GM18907 (cell line): ENCODE results near the gene NEUROD2.

Experiments used
- ATAC-seq: cut with Tn5 transposase; IDR thresholded peaks from one replicate; pipeline ENCODE4 v1.9.1; 2021; ENCODE audit warnings: mild to moderate bottlenecking, moderate library complexity; ENCODE audit not compliant: unreplicated experiment

The NEUROD2 gene

DNA sequence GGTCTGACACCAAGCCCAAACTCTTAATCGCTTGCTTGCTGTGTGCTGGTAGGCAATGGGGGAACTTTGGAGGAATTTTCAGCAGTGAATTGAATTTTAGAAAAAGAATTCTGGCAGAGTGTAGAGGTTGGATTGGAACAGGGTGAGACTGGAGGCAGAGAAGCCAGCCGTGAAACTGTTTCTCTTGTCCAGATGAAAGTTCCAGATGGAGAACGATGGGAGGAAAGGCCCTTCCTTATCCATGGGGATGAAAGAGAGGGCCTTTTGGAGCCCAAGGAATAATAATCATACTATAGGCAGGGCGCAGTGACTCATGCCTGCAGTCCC, 26.0 kb downstream of the NEUROD2 start:
- ATAC-seq = no peak

GRCh38 chr17:39581071-39581758, 26.5 kb downstream of the NEUROD2 start:
- ATAC-seq = no peak

DNA sequence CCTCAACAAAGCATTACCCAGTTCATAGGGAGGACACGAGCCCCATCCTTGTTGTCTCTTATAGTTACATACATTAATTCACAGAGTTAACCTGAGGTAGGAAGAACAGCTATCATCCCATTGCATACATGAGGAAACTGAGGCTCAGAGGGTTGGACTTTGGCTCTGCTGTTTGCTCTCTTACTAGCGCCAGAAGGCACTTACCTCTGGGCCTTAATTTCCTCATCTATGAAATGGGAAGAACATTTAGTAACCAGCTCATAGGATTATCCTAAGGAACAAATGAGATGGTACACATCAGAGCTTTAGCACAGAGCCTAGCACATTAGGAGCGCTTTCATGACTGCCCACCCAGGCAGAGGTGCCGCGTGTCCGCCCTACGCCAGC, 27.6 kb downstream of the NEUROD2 start:
- no peak for ATAC-seq

DNA sequence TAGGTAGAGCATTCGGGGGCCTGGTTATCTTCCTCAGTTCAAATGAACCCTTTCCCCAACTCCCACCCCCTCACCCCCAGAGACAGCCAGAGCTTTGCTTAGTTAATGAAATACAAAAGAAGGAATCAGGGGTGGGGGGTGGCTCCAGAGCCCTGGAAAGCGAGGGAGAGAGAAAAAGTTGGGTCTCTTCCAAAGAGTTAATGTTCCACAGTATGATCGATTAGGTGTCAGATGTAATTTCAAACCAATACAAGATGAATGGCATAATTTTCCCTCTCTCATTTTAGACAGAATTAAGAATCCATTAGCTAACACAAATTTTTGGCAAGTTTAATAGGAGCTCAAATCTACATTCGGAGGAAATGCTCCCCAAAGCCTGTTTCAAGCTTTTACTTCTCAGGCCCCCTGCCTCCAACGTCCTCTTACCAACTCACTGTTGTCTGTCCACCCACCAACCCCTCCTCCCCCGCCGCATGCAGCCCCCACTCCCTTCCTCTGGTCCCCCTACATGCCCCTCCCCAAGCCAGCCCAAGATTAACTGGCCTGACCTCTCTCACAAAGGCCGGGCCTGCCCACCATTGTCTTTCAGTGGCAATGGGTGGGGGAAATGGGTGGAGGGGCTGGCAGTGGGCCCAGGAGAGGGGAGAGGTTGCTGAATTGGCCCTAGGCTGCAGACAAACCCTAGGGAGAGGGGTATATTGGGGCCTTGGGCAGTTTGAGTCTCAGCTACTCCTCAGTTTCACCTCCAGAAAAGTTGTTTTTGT, 28.2 kb downstream of the NEUROD2 start:
- ATAC-seq = no peak

GRCh38 chr17:39578272-39578671, 29.4 kb downstream of the NEUROD2 start:
- ATAC-seq = no peak

DNA sequence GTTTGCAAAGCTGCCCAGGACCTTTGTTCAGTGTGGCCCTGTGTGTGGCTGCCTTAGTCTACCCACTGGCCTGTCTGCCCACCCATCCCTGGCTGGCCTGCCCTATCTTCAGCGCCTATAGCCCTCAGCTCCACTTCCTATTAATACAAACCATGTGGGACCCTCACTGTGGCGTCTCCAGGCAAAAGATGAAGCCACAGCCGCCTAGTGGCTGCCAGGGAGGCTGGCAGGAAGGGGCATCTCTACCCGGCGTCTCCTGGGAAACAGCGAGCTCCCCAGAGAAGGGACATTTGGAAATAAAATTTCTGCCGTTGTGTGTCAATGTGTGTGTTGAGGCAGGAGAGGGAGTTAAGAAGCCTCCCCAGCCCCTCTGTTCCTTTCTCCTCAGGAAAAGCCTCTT, 31.5 kb downstream of the NEUROD2 start:
- no peak for ATAC-seq

DNA sequence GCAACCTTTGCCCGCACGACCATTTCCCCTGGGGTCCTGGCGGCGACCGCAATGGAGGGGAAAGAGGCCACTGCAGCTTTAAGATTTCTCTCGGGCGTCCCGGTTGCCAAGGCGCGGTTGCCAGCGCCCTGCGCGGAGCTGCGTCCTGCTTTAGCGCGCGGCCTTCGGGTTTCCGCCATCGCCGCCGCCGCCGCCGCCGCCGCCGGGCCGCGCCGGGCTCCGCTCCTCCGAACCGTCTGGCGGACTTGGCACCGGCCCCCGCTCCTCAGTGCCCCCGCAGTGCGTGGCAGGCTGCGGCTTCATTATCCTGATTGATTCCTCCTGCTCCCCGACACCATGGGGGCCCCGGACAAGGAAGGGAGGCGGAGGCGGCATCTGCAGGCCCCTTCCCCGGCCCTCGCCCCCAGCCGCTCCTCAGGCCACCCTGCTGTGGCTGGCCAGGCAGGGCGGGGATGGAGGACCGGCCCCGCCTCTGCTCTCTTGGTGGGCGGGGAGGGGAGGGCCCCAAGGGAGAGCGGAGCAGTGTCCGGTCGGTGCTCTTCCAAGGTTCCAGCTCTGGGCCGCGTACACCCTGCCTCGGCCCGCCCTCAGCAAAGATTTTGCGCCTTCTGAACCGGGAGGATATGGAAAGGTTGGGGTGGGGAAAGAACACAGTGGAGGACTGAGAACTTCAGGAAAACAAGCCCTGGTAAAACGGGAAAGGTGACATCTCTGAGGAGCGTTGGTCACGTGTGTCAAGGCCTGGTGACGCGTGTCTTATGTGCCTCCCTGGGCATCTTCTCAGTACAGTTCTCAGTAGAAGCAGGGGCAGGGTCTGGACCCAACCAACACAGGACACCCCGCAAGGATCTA, 34.0 kb downstream of the NEUROD2 start:
- ATAC-seq = no peak

DNA sequence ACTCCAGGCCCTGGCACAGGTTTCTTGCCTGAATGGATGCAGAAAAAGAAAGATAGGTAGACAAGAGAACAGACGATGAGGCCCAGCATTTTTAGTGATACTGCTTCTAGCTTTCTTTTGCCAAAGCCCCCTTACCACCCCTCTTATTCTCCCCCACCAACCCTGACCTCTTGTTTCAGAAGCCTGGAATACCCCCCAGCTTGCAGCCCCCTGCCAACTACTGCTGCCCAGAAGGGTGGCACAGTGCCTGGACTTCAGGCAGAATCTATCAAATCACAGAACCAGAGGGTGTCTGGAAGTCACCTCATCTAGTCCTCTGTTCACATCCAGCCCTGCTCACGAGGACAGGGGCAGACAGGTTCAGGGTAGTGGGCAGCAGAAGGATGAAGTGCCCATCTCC, 35.6 kb downstream of the NEUROD2 start:
- ATAC-seq = no peak

- ATAC-seq = no peak
Measured at GRCh38 chr17:39569126-39569525, 38.6 kb downstream of the NEUROD2 start.

DNA sequence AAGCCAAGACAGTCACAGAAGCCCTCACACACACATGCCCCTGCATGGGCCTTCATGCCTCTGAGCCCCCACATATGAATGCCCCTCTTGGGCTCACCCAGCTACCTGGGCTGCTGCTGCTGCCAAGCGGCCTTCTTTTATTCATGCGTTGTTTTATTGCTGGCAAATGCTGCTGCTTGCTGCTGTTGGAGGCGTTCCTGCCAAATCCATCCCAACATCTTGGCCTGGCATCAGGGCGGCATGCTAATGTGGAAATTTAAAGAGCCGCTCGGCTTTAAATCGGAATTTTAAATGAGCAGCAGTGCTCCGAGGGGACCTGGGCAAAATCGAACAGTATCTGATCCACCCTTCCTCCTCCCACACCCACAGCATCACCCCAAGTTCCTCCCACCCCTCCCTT, 39.0 kb downstream of the NEUROD2 start:
- no peak for ATAC-seq

DNA sequence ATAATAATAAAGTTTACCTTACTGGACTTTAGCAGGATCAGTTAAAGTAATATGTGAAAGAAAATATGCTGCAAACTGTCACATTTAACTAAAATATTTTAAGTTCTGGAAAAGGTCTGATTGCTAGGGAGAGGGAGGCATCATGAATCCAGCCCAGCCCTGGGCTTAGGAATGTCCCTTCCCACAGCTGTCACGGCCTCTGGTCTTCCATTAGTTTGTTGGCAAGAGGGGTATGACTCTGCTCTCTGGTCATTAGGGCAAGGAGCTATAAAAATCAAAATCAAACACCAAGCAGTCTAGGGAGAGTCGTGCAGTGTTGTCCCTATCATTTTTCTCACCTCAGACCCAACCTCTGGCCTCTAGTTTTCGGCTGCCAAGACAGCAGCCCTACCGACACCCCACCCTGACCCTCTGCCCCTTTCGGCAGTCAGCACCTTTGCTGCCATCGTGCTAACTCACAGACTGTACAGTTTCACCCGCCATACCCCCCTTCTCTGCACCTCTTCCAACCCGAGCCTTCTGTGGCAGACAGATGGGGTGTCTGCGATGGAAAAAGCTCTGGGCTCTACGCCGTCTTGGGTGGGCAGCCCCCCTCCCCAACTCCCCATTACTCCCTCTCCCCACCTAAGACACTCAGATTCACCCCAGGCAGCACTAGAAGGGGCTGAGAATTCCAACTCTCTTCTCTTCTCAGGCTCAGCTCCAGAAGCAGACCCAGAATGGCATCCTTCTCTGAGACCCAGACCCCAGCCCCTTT, 41.4 kb downstream of the NEUROD2 start:
- ATAC-seq = no peak

DNA sequence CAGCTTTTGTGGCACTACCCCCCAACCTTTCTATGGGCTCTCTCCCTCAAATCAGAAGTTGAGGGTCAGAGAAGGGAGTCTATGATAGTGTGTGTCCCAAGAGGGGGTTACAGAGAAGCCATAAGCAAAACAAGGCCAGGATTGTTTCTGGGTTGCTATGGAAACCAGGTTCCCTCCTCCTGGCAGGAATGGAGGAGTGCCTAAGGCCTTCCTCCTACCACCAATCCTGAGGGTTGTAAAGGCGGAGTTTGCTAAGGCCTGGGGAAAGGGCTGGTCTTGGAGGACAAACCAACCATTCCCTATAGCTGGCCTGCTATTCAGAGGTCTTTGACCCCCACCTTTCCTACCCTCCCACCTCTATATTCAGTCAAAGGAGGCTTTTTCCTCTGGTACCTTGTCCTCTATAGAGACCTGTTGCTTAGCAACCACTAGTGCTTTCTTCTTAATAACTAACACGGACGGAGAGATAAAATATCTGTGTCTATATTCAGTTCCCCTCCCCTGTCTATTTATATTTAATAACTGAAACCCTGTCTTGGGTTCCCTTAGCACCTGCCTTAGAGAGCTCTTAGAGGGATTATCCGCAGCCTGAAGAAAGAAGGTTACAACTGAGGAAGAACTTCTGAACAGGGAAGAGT, 43.4 kb downstream of the NEUROD2 start:
- no peak for ATAC-seq

- no peak for ATAC-seq
Measured at GRCh38 chr17:39563476-39563875, 44.2 kb downstream of the NEUROD2 start.

- ATAC-seq = no peak
Measured at GRCh38 chr17:39562976-39563375, 44.7 kb downstream of the NEUROD2 start.

DNA sequence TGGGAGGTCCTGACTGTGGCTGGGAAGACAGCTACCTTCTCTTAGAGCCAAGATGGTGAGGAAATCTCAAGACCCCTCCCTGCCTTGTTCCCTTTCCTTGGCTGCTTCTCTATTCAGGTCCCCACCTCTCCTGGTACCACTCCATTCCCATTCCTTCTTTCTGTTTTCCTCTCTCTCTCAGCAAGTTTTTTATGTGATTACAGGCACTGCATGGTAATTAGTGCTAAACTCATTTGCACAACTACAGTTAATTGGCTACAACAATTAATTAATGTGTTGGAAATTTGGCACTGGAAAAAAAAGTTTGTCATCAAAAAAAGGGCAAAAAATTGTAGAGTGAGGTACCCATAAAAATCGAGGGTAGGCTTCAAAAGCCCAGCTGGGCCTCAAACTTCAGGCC, 45.3 kb downstream of the NEUROD2 start:
- no peak for ATAC-seq

- ATAC-seq = no peak
Measured at GRCh38 chr17:39556423-39556822, 51.3 kb downstream of the NEUROD2 start.

DNA sequence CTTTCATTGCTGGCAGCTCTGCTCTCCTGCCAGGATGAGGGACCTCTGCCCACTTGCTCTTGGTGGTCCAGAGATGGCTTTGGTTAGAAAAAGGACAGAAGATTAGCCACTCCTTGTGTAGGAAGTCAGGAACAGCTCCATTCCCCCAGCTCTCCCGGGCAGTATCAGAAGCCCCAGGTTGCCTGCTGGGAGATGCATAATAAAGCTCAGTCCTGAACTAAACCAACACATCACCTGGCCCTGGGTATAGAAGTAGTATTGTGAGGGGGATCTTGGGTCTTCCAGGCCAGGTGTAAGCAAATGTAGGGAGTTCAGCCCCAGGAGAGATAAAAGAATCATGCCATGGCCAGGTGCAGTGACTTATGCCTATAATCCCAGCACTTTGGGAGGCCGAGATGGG, 52.4 kb downstream of the NEUROD2 start:
- ATAC-seq = no peak
